HUDEP-2 (cell line): ENCODE results near the gene HDAC4.
"Not testable (repeated sequence)": the region's sequence is repeated elsewhere in the genome, so short reads cannot be mapped to it uniquely, and the experiment has no call there.

ENCODE experiments used
- DNase-seq, 76 experiments: peaks; one replicate each; lab custom pipeline; 2025; ENCODE audit not compliant: unreplicated experiment in 76 of 76; lab: John Stamatoyannopoulos, UW

HDAC4 gene

DNA sequence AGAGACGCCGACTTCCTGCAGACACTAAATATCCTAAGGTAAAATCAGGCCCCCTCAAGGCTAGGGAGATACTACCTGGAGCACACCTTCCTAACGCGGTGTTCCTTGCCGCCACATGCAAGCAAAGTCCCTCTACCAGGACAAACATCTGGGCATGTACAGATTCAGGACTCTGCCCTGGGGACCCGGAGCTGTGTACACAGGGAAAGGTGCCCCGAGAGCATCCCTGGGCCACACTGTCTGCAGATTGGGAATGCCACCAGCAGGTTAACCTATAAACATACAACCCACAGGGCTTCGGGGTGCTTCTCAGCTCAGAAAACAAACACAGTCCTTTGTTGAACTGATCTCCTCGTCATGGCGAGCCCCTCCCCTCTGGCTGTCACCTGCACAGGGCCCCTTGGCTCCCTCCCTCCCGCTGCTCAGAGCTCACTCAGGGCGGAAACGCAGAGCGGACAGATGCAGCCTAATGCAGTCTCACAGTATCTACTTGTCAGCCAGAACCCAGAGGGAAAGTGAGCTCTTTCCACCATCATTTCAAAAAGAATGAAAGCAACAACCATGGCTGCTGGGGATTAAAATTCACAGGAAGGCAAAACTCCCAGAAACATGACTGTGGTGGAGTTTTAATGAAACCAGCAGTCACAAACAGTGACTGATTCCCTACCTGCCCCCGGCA is 218.8 kb downstream of the HDAC4 start:
- DNase-seq: no peak

GRCh38 chr2:239181074-239181902 is 219.5 kb downstream of the HDAC4 start:
- no peak for DNase-seq

DNA sequence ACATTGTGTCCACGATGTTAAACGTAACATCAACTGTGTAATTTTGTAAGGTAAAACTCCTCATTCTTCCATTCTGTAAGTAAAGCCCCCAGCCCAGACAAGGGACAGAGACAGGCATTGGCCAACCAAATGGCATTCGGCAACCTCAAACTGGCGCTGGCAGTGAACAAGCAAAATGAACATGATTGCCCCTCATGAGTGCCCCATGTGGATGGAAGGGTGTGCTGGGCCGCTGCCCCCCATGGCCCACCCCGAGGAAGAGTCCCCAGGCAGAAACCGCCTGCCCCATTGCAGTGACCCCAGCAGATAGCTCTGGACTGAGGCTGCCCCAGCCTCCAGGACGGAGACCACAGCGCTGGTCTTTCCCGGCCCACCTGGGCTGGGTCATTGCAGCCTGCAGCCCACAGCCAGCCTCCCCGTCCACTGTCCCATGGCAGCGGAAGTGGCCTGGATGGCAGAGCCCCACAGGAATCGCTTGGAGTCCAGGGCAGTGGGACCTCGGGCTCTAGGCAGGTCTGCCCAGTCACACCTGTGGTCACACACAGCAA is 220.2 kb downstream of the HDAC4 start:
- DNase-seq: no peak

DNA sequence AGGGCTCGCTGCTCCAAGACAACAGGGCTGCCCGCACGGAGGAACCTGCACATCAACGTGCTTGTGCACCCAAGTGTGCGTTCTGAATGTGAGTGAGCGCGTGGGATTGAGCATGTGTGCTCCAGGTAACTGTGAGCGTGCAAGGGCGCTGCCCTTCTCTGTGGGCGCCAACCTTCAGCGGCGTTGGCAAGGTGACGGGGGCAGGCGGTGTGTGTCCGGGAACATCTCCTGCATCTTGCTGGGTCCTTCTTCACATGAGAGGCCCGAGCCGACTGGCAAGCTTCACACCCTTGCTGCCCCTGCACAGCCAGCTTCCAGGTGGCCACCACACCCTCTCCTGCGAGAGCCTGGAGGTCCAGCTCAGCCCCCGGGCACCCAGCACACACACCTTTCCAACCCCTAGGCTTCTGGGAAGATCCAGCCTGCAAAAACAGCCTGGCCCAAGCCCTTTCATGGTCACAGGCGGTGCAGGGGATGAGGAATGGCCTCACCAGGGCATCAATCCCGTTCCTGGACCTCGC is 220.9 kb downstream of the HDAC4 start:
- no peak for DNase-seq

GRCh38 chr2:239178954-239179353 is 221.9 kb downstream of the HDAC4 start:
- no peak for DNase-seq

DNA sequence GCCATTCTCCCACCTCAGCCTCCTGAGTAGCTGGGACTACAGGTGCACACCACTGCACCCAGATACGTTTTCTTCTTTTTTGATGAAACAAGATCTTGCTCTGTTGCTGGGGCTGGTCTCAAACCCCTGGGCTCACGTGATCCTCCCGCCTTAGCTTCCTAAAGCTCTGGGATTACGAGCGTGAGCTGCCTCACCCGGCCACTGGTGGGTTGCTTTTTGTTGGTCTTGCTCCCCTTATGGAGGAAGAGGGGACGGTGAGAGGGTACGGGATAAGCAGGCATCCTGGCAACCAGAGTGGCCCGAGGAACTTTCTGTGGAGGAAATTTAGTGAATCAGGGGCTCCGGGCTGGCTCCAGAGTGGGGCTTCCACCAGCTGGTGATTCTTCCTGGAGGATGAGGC is 222.3 kb downstream of the HDAC4 start:
- DNase-seq: no peak

GRCh38 chr2:239177908-239178307 is 222.9 kb downstream of the HDAC4 start:
- DNase-seq: no peak

DNA sequence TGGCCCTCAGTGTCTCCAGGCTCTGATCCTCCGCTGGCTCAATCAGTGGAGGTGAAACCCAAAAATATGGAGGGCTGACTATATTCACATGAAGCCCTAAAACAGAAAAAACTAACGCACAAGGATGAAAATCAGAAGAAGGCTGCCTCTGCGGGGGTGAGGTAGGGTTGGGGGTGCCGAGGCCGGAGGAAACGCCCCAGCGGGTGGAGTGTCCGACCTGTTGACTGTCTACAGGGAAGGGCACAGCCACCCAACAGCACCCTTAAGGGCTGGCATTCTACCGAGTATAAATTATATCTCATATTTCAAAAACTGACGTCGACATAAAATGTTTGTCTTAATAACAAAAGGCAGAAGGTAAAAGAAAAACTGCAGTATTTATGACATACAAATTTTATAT is 223.5 kb downstream of the HDAC4 start:
- no peak for DNase-seq

- not testable (repeated sequence) for DNase-seq
Observed at GRCh38 chr2:239176138-239176803, 224.5 kb downstream of the HDAC4 start.

GRCh38 chr2:239175181-239175580 is 225.6 kb downstream of the HDAC4 start:
- no peak for DNase-seq

DNA sequence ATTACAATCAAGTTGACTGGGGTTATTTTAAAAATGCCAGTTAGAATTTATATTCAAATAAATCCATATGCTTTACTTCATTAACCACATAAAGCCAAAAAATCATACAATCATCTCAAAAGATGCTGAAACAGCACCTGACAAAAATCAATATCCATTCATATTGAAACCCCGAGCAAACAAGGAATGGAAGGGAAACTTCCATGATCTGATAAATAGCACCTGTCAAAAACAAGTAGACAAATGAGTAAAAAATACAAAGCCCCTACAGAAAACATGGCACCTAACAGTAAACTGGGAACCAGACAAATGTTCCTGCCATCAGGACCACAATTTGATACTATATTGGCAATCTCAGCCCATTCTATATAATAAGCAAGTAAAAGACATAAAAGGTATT is 227.5 kb downstream of the HDAC4 start:
- DNase-seq: no peak

GRCh38 chr2:239171643-239172042 is 229.2 kb downstream of the HDAC4 start:
- no peak for DNase-seq

GRCh38 chr2:239169311-239170048 is 231.3 kb downstream of the HDAC4 start:
- DNase-seq: no peak

GRCh38 chr2:239168575-239168974 is 232.2 kb downstream of the HDAC4 start:
- DNase-seq: no peak

- DNase-seq: no peak
Observed at GRCh38 chr2:239167766-239168444, 232.9 kb downstream of the HDAC4 start.

DNA sequence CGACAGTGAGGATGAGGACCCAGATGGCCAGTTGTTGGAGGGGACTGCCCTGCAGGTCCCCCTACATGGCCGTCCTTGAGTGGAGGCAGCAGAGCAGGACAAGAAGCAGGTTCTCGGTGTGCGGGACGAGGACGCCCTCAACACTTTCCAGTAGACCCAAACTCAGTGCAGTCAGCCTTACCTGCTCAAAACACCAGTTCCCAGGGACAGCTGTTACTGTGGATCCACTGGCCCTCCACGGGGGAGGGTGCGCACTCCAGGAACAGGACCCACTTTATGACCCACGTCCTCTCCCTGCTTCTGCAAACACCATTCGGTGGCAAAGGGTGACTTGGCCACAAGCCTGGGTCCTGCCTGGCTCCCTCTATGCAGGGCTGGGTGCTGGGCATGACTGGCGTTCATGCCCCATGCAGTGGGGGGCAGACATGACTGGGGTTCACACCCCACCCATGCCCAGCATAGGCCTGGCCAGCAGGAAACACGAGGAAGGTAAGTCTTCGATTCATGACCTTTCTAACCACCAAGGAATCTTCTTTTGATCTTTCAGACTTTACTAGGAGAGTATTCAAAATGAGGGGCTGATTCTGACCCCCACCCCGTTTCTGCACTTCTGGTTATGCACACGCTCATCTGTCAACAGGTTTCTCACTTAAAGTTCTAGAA is 233.7 kb downstream of the HDAC4 start:
- no peak for DNase-seq

DNA sequence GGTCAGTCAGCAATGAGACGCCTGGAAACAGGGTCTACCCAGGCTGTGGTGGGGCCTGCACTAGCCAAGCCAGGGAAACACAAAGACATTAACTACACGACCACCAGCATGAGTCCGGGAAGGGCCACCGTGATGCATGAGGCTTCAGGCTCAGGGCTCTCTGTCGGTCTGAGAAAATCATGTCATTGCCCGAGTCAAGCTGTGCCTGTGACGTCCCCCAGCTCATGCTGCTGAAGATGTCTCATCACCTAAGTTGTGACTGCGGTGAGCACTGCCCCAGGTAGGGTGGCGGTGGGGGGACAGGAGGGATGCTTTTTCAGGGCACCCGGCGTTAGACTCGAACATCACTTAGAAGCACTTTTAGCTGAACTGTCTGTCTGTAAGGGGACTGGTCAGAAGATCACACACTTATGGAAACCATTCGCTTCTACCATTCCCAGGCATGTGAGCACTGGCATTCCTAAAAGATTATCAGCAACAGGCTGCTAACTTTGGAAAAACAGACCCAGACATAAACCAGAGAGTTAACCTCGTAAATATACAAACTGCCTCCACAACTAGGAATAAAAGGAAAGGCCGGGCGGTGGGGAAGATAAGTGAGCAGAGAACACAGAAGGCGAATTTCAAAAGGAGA is 234.5 kb downstream of the HDAC4 start:
- DNase-seq: no peak

DNA sequence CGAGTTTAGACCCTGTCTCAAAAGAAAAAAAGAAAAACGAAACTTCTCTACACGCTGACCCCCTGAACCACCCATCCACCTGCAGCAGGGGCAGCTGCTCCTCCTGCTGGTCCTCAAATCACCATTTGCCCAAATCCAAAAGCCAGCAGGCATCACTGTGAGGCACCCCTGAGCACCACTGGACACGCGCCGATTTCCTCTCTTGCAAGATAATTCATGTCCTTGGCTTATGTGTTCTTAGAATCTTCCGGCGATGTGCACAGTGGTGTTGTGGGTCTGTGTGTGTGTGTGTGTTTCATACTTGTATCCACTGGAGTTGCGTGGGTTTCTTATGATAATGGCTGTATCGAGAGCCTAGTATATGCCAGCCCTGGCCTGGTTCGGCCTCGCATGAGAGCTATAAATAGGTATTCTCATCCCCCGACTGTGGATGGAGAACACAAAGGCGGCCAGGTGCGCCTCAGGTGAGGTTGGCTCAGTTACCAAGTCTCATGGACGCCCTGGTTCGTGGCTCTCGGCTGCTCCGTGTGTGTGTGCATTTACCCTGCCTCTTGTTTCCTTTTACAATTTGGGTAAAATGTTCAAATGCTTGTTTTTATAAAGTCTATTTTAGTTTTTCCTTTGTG is 235.5 kb downstream of the HDAC4 start:
- DNase-seq: no peak
